ENCODE data around the gene ZNF311. TPM values are rescaled to one million over a fixed set of nuclear protein-coding genes. Genes with fewer than 3 reads are reported as not detected.

The ZNF311 gene
- total and polyA plus RNA-seq, 9 of the 15 experiments (the other 6 are each of a cell fraction or from before 2014, with no cell fraction given) = 5.1 to 10.0 (median 7.5) TPM

DNA sequence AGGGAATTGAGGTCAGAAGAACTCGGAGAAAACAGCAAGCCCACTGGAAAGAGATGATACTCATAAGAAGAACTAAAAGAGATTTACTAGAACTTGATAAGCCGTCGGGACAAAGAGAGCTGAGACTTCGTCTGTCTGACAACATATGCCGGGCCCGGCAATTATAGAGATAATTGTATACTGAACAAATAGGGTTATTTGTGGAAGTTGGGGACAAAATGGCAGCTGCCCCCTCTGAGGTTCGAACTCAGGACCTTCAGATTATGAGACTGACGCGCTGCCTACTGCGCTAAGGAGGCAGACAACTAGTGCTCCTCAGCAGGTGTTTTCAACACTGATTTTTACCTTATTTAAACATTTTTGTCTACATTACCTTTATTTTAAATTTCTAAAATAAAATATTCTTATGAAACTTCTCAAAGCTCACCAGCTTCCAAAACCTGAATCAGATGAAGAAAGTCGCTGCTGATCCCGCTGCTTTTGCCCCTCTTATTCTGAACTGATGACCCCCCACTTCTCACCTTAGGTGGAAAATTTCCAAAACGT lies 52.0 kb downstream of the ZNF311 start (continued):
- TF ChIP-seq, protein P1, sequence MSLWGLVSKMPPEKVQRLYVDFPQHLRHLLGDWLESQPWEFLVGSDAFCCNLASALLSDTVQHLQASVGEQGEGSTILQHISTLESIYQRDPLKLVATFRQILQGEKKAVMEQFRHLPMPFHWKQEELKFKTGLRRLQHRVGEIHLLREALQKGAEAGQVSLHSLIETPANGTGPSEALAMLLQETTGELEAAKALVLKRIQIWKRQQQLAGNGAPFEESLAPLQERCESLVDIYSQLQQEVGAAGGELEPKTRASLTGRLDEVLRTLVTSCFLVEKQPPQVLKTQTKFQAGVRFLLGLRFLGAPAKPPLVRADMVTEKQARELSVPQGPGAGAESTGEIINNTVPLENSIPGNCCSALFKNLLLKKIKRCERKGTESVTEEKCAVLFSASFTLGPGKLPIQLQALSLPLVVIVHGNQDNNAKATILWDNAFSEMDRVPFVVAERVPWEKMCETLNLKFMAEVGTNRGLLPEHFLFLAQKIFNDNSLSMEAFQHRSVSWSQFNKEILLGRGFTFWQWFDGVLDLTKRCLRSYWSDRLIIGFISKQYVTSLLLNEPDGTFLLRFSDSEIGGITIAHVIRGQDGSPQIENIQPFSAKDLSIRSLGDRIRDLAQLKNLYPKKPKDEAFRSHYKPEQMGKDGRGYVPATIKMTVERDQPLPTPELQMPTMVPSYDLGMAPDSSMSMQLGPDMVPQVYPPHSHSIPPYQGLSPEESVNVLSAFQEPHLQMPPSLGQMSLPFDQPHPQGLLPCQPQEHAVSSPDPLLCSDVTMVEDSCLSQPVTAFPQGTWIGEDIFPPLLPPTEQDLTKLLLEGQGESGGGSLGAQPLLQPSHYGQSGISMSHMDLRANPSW (CRISPR knock-in tag; IDR thresholded peaks at IDR 0.05) = no peak
- no peak for TF ChIP-seq RUNX1 (IDR thresholded peaks at IDR 0.05; ENCODE audit: low read depth)
- no peak for TF ChIP-seq HMG20B (CRISPR knock-in tag; IDR thresholded peaks at IDR 0.05)
- peak; percentile 80 for TF ChIP-seq ZBTB8A (IDR thresholded peaks at IDR 0.05; ENCODE audit: partially characterized antibody)
- no peak for TF ChIP-seq HEY1 (CRISPR knock-in tag; IDR thresholded peaks at IDR 0.05; ENCODE audit: borderline replicate concordance)
- peak; percentile 5; the same call in 1 of the 2 replicates for TF ChIP-seq PML (IDR thresholded peaks at IDR 0.05; ENCODE audit: low read length)
- TF ChIP-seq SRSF3 (IDR thresholded peaks at IDR 0.05; ENCODE audit: insufficient read depth, low read length) = no peak
- TF ChIP-seq ZNF830 (CRISPR knock-in tag; IDR thresholded peaks at IDR 0.05) = no peak
- TF ChIP-seq, protein P2, sequence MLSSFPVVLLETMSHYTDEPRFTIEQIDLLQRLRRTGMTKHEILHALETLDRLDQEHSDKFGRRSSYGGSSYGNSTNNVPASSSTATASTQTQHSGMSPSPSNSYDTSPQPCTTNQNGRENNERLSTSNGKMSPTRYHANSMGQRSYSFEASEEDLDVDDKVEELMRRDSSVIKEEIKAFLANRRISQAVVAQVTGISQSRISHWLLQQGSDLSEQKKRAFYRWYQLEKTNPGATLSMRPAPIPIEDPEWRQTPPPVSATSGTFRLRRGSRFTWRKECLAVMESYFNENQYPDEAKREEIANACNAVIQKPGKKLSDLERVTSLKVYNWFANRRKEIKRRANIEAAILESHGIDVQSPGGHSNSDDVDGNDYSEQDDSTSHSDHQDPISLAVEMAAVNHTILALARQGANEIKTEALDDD (IDR thresholded peaks at IDR 0.05) = peak; percentile 65
- TF ChIP-seq, protein P3, sequence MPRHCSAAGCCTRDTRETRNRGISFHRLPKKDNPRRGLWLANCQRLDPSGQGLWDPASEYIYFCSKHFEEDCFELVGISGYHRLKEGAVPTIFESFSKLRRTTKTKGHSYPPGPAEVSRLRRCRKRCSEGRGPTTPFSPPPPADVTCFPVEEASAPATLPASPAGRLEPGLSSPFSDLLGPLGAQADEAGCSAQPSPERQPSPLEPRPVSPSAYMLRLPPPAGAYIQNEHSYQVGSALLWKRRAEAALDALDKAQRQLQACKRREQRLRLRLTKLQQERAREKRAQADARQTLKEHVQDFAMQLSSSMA (CRISPR knock-in tag; IDR thresholded peaks at IDR 0.05) = no peak
- TF ChIP-seq, protein P4, sequence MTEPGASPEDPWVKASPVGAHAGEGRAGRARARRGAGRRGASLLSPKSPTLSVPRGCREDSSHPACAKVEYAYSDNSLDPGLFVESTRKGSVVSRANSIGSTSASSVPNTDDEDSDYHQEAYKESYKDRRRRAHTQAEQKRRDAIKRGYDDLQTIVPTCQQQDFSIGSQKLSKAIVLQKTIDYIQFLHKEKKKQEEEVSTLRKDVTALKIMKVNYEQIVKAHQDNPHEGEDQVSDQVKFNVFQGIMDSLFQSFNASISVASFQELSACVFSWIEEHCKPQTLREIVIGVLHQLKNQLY (CRISPR knock-in tag; conservative IDR thresholded peaks at IDR 0.05) = no peak
- TF ChIP-seq MAZ (CRISPR knock-in tag; conservative IDR thresholded peaks at IDR 0.05 in 1 of 2, IDR thresholded peaks at IDR 0.05 in 1 of 2) = peak; percentile 29 to 54; a peak in 1 of 4 replicates
- TF ChIP-seq, protein P5, sequence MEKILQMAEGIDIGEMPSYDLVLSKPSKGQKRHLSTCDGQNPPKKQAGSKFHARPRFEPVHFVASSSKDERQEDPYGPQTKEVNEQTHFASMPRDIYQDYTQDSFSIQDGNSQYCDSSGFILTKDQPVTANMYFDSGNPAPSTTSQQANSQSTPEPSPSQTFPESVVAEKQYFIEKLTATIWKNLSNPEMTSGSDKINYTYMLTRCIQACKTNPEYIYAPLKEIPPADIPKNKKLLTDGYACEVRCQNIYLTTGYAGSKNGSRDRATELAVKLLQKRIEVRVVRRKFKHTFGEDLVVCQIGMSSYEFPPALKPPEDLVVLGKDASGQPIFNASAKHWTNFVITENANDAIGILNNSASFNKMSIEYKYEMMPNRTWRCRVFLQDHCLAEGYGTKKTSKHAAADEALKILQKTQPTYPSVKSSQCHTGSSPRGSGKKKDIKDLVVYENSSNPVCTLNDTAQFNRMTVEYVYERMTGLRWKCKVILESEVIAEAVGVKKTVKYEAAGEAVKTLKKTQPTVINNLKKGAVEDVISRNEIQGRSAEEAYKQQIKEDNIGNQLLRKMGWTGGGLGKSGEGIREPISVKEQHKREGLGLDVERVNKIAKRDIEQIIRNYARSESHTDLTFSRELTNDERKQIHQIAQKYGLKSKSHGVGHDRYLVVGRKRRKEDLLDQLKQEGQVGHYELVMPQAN (IDR thresholded peaks at IDR 0.05; ENCODE audit: borderline replicate concordance) = 0 out of 2 replicates have a peak, but pooled peaks have one; percentile 2
- TF ChIP-seq NCOR1 (IDR thresholded peaks at IDR 0.05) = 0 out of 2 replicates have a peak, but pooled peaks have one; percentile 5
- no peak for TF ChIP-seq CREB1 (IDR thresholded peaks at IDR 0.05)
- TF ChIP-seq CREB1 (CRISPR knock-in tag; IDR thresholded peaks at IDR 0.05) = no peak
- TF ChIP-seq, protein P6, sequence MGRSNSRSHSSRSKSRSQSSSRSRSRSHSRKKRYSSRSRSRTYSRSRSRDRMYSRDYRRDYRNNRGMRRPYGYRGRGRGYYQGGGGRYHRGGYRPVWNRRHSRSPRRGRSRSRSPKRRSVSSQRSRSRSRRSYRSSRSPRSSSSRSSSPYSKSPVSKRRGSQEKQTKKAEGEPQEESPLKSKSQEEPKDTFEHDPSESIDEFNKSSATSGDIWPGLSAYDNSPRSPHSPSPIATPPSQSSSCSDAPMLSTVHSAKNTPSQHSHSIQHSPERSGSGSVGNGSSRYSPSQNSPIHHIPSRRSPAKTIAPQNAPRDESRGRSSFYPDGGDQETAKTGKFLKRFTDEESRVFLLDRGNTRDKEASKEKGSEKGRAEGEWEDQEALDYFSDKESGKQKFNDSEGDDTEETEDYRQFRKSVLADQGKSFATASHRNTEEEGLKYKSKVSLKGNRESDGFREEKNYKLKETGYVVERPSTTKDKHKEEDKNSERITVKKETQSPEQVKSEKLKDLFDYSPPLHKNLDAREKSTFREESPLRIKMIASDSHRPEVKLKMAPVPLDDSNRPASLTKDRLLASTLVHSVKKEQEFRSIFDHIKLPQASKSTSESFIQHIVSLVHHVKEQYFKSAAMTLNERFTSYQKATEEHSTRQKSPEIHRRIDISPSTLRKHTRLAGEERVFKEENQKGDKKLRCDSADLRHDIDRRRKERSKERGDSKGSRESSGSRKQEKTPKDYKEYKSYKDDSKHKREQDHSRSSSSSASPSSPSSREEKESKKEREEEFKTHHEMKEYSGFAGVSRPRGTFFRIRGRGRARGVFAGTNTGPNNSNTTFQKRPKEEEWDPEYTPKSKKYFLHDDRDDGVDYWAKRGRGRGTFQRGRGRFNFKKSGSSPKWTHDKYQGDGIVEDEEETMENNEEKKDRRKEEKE (IDR thresholded peaks at IDR 0.05; ENCODE audit: borderline replicate concordance in 1 of 2, control insufficient read depth in 1 of 2, low read depth in 2 of 2, low read length in 1 of 2) = 0 out of 4 replicates have a peak, but pooled peaks of 1 of the 2 experiments have one; percentile 77
